ENCODE results near the gene FAM114A2.

- TF ChIP-seq CTCF (conservative IDR thresholded peaks at IDR 0.05; ENCODE audit: low read depth, low read length), result no peak
- no peak for TF ChIP-seq EZH2phosphoT487 (IDR thresholded peaks at IDR 0.05; ENCODE audit: borderline replicate concordance, low read length)
These were observed 12.8 kb downstream of the FAM114A2 start for GRCh38 chr5:154025951-154026350.

Measured in PC-3 (cell line).